HCT116 (cell line): Measurements from ENCODE around the gene MAPK4.

Experiments
- CEBPB ChIP-seq: IDR thresholded peaks from 2 replicates; pipeline ENCODE4 v1.6.1; 2012; ENCODE audit warnings: low read depth
- CTCF ChIP-seq, 3 experiments: fragments of 200-600 bp in 1 of 3; sonication (generic) in 1 of 3; IDR thresholded peaks in 2 of 3; conservative IDR thresholded peaks in 1 of 3; 2 replicates each; pipeline ENCODE4 v1.5.1; 2012 to 2017; ENCODE audit warnings: low read depth in 2 of 3, low read length in 2 of 3, antibody characterized with exemption in 1 of 3, borderline replicate concordance in 1 of 3, control low read depth in 1 of 3, mild to moderate bottlenecking in 1 of 3, mixed read lengths in 1 of 3, mixed run types in 1 of 3, moderate library complexity in 1 of 3; ENCODE audit not compliant: insufficient read depth in 1 of 3
- JUND ChIP-seq: IDR thresholded peaks from 2 replicates; pipeline ENCODE4 v1.6.1; 2012
- POLR2A ChIP-seq: IDR thresholded peaks from 2 replicates; pipeline ENCODE4 v1.7.0; 2011; ENCODE audit warnings: borderline replicate concordance; ENCODE audit not compliant: insufficient read depth, insufficient read length; ENCODE audit errors: extremely low read depth
- POLR2AphosphoS5 ChIP-seq: IDR thresholded peaks from 2 replicates; pipeline ENCODE4 v1.6.1; 2011; ENCODE audit warnings: mild to moderate bottlenecking, low read depth, low read length, moderate library complexity
- YY1 ChIP-seq: IDR thresholded peaks from 2 replicates; pipeline ENCODE4 v1.6.1; 2011; ENCODE audit warnings: low read length, low read depth, moderate library complexity, mild to moderate bottlenecking; ENCODE audit not compliant: insufficient replicate concordance; ENCODE audit errors: extremely low read depth

GRCh38 chr18:50696929-50697328 lies 137.0 kb downstream of the MAPK4 start:
- TF ChIP-seq POLR2A (no peak), POLR2AphosphoS5 (no peak), CTCF (IDR thresholded peaks at IDR 0.05 in 2 of 3, conservative IDR thresholded peaks at IDR 0.05 in 1 of 3; ENCODE audit: borderline replicate concordance in 1 of 3, insufficient read depth in 1 of 3, low read depth in 2 of 3, low read length in 2 of 3) (no peak), JUND (no peak), CEBPB (no peak), YY1 (no peak)
